HG03460 (cell line): ENCODE data around the gene CALML5.

Experiments
- ATAC-seq: cut with Tn5 transposase; IDR thresholded peaks from one replicate; pipeline ENCODE4 v1.9.1; 2021; ENCODE audit not compliant: unreplicated experiment

CALML5 gene

DNA sequence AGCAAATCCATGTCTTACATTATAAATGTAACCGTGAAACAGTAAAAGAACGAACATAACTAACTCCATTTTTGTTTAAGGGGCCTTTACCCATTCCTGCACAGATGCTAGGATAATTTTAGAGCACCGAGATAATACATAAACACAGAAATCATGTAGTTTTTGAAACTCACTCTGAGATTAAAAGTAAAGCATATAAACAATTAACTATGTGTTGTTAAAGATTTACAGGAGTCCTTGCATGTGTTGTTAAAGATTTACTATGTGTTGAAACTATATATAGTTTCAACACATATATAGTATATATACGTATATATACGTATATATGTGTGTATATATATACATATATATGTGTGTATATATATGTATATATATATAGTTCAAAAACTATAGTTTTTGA, 18.2 kb upstream of the CALML5 start:
- ATAC-seq = no peak

DNA sequence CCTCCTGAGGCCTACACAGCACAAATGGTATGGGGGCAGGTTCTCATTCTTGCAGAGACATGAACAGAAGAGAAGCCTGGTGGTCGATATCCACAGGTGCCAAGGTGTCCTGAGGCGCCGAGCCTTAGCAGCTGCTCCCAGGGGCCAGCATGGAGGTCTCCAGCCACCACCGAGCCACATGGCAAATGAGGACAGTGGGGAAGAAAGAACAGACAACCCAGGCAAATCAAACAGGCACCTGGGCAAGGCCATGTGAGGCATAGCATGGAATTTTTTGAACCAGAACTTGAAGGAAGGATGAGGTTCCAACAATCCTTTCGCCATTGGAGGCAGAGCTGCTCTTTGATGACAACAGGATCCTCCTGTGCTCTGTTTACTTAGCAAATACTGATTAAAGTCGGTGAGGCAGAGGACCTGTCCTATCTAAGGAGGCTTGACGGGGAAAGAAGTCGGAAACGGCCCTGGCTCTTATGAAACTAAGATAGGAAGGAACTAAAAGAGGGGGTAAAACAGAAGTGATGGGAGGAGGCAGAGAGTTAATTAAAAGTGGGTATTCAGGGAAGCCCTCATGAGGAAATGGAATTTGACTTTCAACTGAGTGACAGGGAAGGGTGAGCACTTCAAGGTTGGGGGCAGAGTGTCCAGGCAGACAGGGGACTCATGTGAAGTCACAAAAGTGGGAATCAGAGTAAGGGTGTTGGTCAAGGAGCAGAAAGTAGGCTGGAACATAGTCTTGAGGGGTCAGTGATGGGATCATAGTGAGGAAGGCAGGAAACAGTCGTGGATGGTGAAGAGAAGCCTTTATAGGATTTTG, 16.8 kb upstream of the CALML5 start:
- no peak for ATAC-seq

DNA sequence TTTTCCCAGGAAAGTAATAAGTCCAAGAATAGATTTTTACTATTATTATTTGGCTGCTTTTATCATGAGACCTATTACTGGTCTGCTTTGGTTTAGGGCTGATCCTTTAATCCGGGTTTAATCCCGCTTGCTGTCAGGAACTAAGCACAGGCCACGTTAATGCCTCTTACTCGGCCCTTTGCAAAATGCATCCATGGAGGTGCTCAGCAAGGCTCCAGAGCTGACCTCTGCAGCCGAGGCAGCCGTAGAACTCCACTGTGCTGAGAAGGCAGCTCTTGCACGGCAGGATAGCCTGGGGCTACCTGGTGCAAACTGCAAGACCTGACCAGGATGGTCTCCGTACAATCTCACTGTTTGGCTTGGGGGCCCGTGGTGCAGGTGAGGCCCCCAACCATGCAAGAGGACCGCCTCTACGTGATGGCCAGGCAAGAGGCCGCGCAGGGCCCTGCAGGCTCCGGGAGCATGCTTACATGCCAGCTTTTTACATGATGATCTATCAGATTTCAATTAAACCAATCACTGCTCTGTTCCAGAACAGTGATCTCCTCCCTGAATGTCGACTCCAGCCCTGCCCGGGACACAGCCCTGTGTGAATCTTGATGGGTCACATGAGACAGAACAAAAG, 15.0 kb upstream of the CALML5 start:
- no peak for ATAC-seq

DNA sequence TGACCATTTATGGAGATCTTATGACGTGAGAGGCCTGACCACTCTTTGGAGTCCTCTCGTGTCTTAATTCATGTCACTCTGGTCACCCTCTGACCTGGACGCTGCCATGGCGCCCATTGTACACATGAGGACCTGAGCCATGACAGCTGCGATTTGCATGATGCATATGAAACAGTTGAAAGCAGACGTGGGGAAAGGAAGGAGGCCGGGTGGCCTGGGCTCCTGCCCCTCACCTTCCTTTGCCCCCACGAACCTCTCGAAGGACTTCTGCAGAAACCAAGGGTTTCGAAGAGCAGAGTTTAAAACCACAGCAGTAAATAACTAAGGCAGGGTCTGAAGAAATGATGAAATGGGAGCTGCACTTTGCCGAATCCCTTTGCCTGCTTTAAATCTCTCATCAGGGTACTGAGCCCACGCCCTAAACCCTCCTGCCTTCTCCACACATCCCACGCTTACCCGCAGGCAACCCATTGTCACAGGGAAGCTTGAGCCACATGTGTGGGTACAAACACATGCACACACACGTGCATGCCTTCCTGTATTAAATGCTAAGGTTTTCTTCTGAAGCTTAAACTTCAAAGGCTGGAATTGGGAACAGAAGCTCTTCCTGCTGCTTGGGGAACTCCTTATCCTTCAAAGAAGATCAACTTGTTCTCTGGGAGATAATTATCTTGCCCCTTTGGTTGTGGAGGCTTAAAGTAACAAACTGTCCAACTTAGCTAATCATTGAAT, 13.7 kb upstream of the CALML5 start:
- no peak for ATAC-seq

DNA sequence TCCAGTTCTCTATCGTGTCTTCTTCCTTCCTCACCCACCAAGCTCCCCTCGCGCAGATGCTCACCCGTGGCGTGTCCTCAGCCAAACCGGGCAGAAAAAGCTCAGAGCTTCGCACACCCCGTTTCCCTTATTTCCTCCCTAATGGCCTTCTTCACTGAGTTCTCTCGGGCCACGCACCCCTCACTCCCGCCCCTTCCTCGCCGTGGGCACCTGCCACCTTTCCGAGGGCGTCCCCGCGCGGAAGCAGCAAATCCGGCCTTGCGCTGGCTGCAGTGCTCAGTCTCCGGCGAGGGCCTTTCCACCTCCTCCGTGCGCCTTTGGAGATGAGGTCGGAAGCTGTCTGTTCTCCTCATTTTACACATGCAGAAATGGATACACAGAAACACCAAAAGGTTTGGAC, 13.0 kb upstream of the CALML5 start:
- no peak for ATAC-seq

DNA sequence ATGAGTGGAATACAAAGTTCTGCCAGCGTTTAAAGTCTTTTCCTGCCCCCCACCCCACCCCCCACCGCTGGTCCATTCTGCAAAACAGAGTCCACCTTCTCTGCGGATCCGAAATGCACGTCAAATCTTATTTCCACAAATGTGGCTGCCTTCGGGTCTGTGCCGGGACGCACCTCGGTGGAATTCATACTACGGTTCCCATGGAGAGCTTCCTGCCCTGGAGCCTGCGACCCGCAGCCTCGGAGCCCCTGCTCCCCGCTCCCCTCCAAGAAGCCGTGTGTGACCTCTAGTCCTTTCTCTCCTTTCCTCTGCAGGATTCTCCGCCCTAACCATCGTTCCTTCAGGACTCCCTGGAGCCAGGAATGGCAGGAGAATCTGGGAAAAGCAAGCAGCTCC, 12.5 kb upstream of the CALML5 start:
- no peak for ATAC-seq

DNA sequence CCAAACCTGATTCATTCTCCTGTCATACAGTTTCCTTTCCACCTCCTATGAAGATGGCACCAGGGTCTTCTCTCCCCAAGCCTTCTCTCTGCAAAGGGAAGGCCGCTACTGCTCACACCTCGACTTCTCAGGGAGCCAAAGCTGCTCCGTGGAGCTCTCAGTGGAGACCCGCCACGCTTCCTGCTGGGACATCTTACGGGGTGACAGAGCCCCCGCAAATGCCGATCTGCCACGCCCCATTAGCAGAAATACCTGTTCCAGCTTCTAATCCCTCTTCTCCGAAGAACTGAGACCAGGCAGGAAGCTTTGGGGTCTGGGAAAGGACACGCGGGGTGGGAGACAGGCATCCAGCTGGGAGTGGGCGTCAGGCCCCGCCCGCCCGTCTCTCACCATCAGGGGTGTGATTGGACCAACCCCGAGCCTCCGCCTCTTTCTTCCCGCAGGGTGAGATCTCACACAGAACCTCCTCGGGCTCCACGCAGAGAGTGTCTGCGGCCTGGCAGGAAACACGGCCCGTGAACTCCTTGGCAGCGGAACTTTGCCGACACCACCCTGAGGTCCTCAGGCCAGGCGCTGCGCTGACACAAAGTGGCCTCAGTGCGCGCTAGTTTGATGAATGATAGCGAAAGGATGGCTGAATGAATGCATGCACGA, 12.0 kb upstream of the CALML5 start:
- ATAC-seq = no peak

DNA sequence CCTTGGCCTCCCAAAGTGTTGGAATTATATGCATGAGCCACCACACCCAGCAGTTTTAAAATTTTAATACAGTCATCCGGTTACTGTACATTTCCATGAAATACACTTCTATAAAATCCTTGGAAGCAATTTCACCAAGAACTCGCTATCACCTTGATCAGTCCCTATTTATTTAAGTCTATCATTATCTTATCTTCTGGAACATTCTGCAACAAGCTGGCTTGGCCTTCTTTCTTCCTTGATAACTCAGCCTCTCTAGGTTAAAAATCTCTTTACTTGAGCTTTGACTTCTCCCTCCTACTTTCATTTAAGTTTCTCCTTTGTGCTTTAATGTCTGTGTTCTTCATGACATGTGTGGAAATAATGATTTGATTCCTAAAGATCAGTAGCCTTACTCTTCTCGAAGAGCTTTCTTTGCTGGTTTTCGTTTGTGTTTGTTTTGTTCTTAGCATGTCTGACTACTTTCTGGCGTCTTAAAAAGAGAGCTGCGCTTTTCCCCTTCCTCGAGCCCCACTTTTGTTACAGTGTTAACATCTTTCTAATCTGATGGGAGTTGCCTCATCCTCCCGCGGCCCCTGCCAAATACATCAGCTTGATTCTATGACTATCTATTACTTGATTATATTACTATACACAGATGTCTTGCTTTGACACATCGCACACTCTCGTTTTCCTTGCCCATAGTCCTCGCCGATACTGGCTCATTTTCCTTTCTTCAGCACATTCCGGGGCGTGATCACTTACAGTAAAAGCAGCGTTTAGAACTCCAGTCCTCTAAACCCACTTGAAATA, 11.1 kb upstream of the CALML5 start:
- no peak for ATAC-seq

DNA sequence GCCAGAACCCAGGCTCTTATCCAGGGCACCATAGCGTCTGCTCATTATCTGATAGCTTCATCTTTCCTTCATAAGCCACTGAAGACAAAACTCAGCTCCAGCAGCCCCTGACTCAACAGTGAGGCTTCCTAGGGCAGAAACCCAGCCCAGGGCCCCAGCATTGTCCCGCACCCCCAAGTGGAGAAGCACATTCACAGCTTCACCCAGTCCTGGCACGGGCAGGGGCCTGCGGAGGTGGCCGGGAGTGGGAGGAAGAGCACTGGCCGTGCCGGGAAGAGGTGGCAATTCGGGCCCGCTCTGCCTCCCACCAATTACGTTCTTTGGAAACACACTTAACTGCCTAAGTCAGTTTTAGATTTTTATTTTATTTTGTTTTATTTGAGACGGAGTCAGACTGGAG, 10.3 kb upstream of the CALML5 start:
- no peak for ATAC-seq

DNA sequence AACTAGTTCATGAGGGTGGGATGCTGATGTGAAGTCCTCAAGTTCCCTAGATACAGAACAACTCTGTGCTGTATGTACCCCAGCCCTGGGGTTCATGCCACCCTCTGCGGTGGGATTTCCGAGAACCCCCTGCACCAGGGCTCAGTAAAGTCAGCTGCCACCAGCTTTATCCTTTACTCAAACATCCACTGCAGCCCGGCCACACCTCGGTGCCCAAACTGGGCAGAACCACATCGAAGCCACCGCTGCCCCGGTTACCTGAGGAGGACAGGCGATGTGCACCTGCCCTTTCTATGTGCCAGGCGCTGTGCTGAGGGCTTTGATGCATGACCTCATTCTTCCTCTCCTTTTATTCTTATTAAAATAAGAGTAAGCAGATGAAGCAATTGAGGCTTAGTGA, 9.9 kb upstream of the CALML5 start:
- no peak for ATAC-seq

DNA sequence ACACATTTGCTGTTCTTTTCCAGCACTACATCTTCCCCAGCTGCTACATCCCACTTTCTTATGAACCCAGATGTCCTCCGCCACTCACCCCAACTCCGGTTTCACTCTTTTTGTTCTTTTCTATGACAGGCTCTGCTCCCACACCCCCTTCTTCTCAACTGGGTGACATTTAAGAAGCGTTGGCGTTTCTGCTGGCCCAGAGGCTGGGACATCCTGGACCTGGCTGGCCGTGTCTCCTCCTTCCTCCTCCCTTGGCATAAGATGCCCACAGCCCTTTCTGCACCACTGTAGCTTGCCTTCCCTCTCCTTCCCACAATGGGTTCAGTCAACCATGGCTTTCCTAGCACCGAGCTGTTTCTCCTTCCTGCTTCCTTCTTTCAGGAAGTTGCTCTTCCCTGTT, 9.4 kb upstream of the CALML5 start:
- ATAC-seq = no peak

DNA sequence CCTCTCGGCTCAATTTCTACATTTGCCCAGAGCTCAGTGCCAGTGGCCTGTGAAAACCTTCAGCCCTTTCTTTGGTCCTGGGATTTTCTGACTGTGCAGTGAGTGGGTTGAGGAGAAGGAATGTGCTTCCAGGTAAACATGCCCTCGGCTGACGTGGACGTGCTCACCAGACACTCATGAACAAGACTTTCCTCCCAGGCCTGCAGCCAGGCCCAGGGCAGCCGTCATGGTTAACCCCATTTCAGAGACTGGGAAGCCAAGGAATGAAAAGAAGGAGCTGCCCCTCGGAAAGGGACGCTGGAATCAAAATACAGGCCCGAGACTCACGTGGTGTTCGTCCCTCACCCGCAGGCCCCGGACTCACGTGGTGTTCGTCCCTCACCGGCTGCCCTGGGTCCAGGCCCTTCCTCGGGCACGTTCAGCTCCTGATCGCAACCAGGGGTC, 8.8 kb upstream of the CALML5 start:
- ATAC-seq = no peak

DNA sequence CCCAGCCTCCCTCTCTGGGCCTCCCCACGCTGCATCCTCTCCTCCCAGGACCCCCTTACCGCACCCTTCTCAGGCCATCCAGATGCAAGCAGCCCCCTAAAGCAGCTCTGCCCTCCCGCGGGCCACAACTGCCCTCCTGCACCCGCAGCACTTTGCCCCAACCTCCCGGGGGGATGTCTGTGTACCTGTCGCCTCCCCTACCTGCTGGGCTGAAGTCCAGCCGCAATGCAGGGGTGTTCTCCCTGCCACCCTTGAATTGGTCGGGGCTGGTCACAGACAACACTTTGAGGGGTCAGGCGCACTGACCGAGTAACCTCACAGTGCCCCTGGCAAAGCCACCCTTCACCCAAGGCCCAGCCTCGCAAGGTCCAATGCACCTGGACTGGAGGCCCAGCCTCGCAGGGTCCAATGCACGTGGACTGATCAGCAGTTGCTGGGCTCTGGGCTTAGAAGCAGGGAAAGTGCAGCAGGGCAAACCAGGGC, 8.3 kb upstream of the CALML5 start:
- no peak for ATAC-seq

DNA sequence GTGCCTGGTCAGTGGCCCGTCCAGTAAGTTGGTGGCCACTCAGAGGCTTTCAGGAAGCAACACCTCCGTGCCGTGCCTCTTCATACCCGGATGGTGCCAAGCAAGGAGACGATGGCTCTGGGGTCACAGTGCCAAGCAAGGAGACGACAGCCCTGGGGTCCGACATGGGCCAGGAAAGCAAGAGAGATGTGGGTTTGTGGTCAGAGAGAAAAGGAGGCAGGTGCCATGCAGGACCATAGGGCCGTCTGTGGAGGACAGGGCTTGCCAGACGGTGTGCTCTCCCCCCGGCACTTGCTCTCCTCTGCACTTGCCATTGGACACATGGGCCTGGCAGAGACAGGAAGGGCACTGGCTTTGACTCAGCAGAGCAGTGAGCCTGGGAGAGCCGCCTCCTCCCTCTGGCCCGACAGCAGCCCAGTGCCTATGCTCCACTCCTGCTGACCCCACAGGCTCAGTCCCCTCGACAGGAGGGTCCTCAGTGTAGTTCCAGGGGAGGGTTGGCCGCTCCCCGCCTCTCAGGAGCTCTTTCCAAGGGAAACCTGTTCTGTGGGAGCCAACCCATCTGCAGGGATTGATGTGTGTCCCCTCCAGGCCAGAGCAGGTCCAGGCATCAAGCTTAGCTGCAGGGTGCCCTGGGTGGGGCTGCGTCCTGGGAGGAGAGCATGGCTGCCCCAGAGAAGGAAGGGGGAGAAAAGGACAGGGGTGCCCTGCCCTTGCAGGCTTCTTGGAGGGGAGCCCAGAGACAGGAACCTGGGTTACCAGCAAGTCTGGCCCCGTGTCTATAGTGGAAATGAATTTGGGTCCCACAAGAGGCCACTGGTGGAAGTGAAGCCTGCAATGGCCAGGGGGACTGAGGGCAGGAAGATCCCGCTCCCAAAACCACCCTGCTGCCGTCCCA, 7.6 kb upstream of the CALML5 start:
- no peak for ATAC-seq

DNA sequence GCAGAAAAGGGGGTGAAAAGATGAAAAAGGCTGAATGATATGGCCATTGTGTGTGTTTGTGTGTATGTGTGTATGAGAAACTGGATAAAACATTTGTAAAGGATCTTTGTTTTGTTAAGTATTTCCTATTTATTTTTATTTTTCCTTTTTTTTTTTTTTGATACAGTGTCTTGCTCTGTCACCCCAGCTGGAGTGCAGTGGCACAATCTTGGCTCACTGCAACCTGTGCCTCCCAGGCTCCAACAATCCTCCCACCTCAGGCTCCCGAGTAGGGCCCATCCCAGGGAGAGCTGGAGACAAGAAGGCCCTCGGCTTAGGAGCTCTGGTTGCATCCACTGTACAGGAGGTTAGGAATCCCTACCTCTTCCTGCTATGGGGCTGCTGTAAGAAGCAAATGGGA, 6.9 kb upstream of the CALML5 start:
- no peak for ATAC-seq

DNA sequence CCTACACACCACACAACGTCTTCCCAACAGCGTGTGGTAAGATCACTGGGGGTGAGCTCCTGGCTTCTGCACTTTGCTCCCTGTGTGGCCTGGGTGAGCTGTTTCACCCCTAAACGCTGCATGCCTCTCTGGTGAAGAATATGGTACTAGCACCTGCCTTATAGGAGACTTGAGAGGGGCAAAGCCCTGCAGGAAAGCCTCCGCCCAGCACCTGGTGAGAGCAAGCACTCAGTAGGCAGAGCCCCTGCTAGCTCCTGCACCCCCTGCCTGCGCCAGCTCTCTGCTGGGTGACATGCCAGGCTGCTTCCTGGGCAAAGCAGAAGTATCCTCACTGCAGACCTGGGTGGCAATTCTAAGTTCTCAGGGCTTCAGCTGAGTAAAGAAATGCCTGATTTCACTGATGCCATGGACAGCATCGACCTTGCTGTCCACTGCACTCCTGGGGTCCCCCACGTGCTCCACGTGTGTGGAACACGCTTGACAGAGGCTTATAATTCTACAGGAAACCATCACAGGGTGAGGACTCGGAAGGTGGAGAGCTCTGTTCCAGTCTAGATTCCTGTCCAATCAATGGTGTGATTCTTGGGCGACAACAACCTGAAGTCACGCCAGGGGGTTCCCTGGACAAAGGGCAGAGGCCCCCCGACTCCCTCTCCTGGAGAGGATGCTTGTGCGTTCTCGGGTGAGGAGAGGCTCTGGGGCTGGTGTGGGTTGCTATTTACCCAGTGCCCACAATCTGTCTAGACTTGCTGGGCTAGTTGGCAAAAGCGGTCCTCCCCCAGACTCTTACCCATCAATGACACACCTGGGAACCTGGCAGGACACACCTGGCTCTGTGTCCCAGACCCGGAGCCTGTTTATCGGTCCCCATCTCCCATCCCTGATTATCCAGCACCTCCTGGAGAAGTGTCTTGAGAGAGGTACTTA, 5.0 kb upstream of the CALML5 start:
- no peak for ATAC-seq

DNA sequence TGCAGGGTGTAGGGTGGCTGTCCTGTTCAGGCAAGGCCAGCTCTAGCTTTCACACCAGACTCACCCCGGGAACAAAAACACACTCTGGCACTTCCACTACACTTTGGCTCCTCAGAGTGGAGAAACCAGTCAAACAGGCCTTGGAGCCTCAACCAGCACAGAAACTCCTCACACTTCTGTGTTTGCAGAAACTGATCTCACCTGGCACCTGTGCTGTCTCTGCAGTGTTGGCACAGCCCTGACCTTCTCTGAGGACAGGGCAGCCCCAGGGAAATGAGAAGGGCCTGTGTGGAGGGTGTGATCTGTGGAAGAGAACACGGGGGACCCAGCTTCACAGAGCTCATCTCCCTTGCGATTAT, 4.1 kb upstream of the CALML5 start:
- ATAC-seq = no peak

DNA sequence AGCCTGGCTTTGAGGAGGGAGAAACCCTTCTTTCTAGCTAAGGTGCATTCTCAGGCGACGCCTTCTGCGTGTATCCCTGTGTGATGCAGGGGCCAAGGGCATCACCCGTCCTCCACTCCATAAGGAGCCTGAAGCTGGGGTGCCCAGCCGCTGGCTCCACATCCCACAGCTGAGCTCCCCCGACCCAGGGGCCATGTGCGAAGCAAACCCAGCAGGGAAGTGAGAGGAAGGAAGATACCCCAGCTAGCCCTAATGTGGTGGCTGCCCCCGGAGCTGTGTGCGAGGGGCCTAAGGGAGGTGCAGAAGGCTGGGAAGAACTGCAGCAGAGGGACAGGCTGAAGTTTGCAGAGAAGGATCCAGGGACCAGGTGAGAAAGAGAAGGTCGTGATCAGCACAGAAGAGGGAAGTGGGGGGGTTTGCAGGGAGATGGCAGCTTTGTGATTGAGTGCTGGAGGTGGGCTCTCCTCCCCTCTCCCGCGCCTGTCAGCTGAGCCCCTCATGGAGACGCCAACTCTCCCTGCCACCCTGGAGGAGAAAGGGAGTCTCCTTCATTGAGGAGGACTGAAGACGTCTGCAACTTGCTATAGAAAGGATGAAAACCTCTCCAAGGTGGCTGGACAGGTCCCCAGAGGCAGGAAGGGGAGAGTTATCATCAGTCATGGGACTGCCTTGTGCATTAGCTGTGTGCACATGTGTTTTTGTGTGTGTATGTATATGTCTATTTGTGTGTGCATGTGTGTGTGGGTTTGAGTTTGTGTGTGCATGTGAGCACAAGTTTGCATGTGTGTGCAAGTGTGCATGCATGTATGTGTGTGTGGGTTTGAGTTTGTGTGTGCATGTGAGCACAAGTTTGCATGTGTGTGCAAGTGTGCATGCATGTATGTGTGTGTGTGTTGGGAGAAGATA, 3.5 kb upstream of the CALML5 start:
- ATAC-seq = no peak
